CD8-positive, alpha-beta memory T cell (primary cell): ENCODE measurements around the gene PTK6. TPM values are rescaled to one million over a fixed set of nuclear protein-coding genes. Genes with fewer than 3 reads are reported as not detected.
"Not testable (repeated sequence)": the region's sequence is repeated elsewhere in the genome, so short reads cannot be mapped to it uniquely, and the experiment has no call there.

ENCODE experiments used
- CTCF ChIA-PET: fragments of 350-600 bp; sonication (Branson Sonifier 250); formaldehyde crosslinking; loops from one replicate; lab custom pipeline; 2021; ENCODE audit warnings: antibody characterized with exemption; lab: Charles Lee
- POLR2A ChIA-PET: fragments of 350-600 bp; sonication (Branson Sonifier 250); formaldehyde crosslinking; loops from one replicate; lab custom pipeline; 2021; ENCODE audit warnings: antibody characterized with exemption; lab: Charles Lee
- DNase-seq, 5 donors: peaks; one replicate each; pipeline versions ENCODE4 v3.0.0 to v3.0.0-alpha.2; 2020 to 2022; ENCODE audit warnings: mixed read lengths in 1 of 5
- H3K27ac ChIP-seq: one replicate; pipeline ENCODE4 v1.7.0; 2013; ENCODE audit warnings: low read depth, mild to moderate bottlenecking, low read length, moderate library complexity
- H3K27me3 ChIP-seq: 2 replicates; pipeline ENCODE4 v1.7.0; 2013; ENCODE audit warnings: low read length, mild to moderate bottlenecking; ENCODE audit not compliant: insufficient read depth, poor library complexity, severe bottlenecking
- H3K36me3 ChIP-seq: 2 replicates; pipeline ENCODE4 v1.7.0; 2013; ENCODE audit warnings: mild to moderate bottlenecking, low read length, moderate library complexity; ENCODE audit not compliant: insufficient read depth
- H3K4me1 ChIP-seq: 2 replicates; pipeline ENCODE4 v1.7.0; 2013; ENCODE audit warnings: mild to moderate bottlenecking, low read length, moderate library complexity; ENCODE audit not compliant: insufficient read depth
- H3K4me3 ChIP-seq: 2 replicates; pipeline ENCODE4 v1.7.0; 2013; ENCODE audit warnings: mild to moderate bottlenecking, low read length
- H3K9me3 ChIP-seq: 2 replicates; pipeline ENCODE4 v1.7.0; 2013; ENCODE audit warnings: mild to moderate bottlenecking, low read length
- H3K27ac Mint-ChIP-seq, 8 donors: one replicate each; pipeline ENCODE4 v1.8.0; 2020 to 2021; ENCODE audit warnings: mixed read lengths in 8 of 8, mild to moderate bottlenecking in 6 of 8, inconsistent platforms in 3 of 8, moderate library complexity in 3 of 8
- H3K27me3 Mint-ChIP-seq, 2 donors: one replicate each; pipeline ENCODE4 v1.8.0; 2020 to 2021; ENCODE audit warnings: mixed read lengths in 2 of 2, mild to moderate bottlenecking in 1 of 2, moderate library complexity in 1 of 2
- H3K36me3 Mint-ChIP-seq, 3 donors: one replicate each; pipeline ENCODE4 v1.8.0; 2020 to 2021; ENCODE audit warnings: mixed read lengths in 3 of 3, inconsistent platforms in 1 of 3, mild to moderate bottlenecking in 1 of 3
- H3K4me1 Mint-ChIP-seq, 3 donors: one replicate each; pipeline ENCODE4 v1.8.0; 2020 to 2021; ENCODE audit warnings: mixed read lengths in 3 of 3, inconsistent platforms in 1 of 3, mild to moderate bottlenecking in 1 of 3
- H3K4me3 Mint-ChIP-seq, 7 donors: one replicate each; pipeline ENCODE4 v1.8.0; 2020 to 2021; ENCODE audit warnings: mixed read lengths in 7 of 7, mild to moderate bottlenecking in 6 of 7, moderate library complexity in 4 of 7, inconsistent platforms in 2 of 7
- H3K9me3 Mint-ChIP-seq, 5 donors: one replicate each; pipeline ENCODE4 v1.8.0; 2020 to 2022; ENCODE audit warnings: mixed read lengths in 5 of 5, mild to moderate bottlenecking in 3 of 5, moderate library complexity in 2 of 5, inconsistent platforms in 1 of 5
- polyA plus RNA-seq: library from polyadenylated mRNA; unstranded; fragments of 300-500 nt; fragmentation: Illumina TruSeq; gene quantifications from one replicate; pipeline ENCODE4 v1.2.3, GENCODE V29; 2021
- total RNA-seq, 2 experiments: library from RNA; stranded (reverse); gene quantifications; one replicate each; pipeline ENCODE4 v1.2.3, GENCODE V29; 2021

Gene PTK6
- total and polyA plus RNA-seq, 3 experiments from 2014 or later: 0.16 to 0.31 (median 0.18) TPM

DNA sequence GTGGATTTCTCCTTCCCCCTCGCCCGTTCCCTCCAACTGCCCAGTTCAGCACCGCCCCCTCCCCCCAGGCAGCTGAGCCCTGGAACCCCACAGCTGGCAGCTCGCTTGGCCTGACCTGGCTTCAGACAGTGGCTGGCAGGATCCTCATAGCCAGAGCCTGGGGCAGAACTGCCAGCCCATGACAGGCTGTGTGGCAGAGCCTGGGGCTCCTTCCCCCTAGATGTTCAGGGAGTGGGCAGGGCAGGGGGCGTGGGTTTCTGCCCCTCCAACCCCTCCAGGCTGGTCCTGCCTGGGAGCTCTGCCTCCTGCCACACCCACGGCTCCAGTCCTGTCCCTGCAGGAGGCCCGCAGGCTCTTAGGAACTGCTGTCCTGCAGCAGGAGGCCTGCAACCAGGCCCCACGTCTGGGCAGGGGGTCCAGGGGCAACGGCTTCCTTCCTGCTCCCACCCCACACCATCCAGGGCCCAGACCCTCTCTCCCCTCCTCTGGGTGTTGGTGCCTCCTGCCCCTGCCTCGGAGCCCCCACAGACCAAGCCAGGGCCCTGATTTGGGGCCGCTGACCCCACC lies 55.1 kb downstream of the PTK6 start:
- CTCF ChIA-PET: interaction anchor here (0.9 to 1.0 kb wide), 2 partner anchors 14 to 15 kb away, joined by 3 read pairs; no protein-coding TSS in a partner anchor
- Histone ChIP-seq H3K27me3 (no peaks in the 10 kb centered on the region), H3K9me3 (no peaks in the 10 kb centered on the region), H3K27ac (no peak overlapping the region), H3K4me3 (no peak overlapping the region), H3K4me1 (no peaks in the 10 kb centered on the region), H3K36me3 (no peaks in the 10 kb centered on the region)
- H3K4me3 Mint-ChIP-seq: no peak overlapping the region
- no peak overlapping the region for H3K27ac Mint-ChIP-seq
- no peaks in the 10 kb centered on the region for H3K36me3 Mint-ChIP-seq
- POLR2A ChIA-PET: no interaction called here
- peaks cover 27 to 44% of the 10 kb centered on the region in 2 donors for H3K27me3 Mint-ChIP-seq
- DNase-seq: no peak
- peaks cover 0 to 3% (median 0%) of the 10 kb centered on the region in 3 donors for H3K4me1 Mint-ChIP-seq
- no peaks in the 10 kb centered on the region for H3K9me3 Mint-ChIP-seq

DNA sequence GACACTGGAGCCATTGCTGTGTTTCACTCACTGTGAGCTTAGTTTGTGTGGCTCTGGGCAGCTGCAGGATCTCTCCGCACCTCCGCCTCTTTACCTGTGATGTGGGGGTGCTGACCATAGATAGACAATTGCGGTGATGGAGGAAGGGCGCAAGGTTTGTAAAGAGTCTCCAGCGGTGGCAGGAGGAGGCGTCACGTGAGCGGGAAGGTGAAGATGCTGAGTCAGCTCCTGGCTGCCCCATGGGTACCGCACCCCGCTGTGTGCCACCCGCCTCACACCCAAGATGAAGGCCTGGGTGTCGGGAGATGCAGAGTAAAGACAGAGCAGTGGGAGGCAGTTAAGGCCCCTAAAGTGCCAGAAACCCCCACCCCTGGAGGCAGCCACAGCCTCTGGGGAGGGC lies 55.7 kb downstream of the PTK6 start:
- ChIA-PET CTCF (interaction anchor here (1.0 kb wide), 1 partner anchor 15 kb away, joined by 3 read pairs; no protein-coding TSS in a partner anchor), POLR2A (no interaction called here)
- Mint-ChIP-seq H3K27ac (no peak overlapping the region), H3K4me3 (no peak overlapping the region), H3K9me3 (no peaks in the 10 kb centered on the region), H3K36me3 (no peaks in the 10 kb centered on the region), H3K27me3 (peaks cover 31 to 47% of the 10 kb centered on the region in 2 donors), H3K4me1 (peaks cover 0 to 3% (median 0%) of the 10 kb centered on the region in 3 donors)
- no peaks in the 10 kb centered on the region for H3K36me3 ChIP-seq
- H3K4me1 ChIP-seq: no peaks in the 10 kb centered on the region
- no peak overlapping the region for H3K27ac ChIP-seq
- no peak for DNase-seq
- H3K27me3 ChIP-seq: no peaks in the 10 kb centered on the region
- H3K9me3 ChIP-seq: no peaks in the 10 kb centered on the region
- H3K4me3 ChIP-seq: no peak overlapping the region

DNA sequence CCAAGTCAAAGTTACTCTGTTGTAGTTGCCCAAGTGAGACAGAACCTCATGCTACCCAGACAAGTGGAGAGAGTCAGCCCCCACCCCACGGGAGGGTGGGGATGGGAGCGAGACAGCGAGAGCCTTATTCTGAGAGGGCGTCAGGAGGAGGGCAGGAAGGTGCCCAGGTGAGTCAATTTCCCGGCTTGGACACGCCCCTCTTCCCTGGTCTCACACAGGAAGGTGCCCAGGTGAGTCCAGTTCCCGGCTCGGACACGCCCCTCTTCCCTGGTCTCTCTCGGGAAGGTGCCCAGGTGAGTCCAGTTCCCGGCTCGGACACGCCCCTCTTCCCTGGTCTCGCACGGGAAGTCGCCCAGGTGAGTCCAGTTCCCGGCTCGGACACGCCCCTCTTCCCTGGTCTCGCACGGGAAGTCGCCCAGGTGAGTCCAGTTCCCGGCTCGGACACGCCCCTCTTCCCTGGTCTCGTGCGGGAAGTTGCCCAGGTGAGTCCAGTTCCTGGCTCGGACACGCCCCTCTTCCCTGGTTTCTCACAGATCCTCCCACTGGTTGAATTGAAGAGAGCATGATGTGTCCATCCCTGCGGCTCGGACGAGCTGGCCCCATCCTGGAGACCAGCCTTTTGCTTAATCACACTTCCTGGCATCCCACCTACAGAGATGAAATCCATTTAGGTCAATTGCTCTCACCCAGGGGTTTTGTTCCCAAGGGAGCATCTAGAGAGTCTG lies 57.3 kb downstream of the PTK6 start:
- H3K9me3 Mint-ChIP-seq, H3K4me1 Mint-ChIP-seq, H3K36me3 Mint-ChIP-seq, POLR2A ChIA-PET, H3K27ac ChIP-seq, DNase-seq, H3K4me1 ChIP-seq, H3K9me3 ChIP-seq, H3K27me3 ChIP-seq, H3K4me3 ChIP-seq, H3K36me3 ChIP-seq, CTCF ChIA-PET, H3K27ac Mint-ChIP-seq, H3K4me3 Mint-ChIP-seq: not testable (repeated sequence)
- peaks cover 28 to 52% of the 10 kb centered on the region in 2 donors for H3K27me3 Mint-ChIP-seq

DNA sequence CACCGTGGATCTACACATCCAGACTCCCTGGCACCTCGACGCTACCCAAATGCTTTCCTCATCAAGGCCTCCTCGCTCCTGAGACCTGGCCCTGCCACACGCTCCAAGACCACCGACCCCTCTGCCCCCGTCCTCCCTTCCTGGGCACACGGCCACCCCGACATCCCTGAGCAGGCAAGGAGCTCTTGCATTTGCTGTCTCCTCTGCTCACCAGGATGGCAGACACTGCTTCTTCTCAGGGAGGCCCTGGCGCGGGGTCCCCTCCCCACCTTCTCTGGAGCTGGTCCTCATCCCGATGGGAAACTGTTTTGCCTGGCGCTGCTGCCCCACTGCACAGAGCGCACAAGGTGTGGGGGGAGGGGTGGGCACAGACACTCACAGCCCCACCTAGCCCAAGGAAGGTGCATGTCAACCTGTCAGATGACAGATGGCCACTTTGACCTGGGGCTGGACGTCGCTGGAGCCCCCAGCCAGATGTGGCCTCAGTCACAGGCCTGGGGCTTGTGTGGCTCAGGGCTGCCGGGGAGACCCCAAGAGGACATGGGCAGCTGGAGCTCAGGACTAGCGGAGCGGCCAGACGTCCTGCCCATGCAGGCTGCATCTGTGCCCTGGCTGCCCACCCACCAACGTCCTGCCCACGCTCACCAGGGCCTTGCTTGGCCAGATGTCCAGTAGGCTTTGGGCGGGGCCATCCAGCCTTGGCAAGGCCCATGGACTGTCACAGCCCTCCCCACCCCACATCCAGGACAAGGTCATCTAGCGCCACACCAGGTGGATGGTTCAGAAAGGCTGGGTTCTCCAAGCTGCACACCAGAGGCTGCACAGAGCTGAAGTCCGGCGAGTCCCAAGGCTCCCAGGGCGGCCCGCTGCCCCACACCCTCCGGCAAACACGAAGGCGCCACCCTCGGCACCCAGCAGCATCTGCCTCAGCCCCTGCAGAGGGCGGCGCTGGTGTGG lies 58.6 kb downstream of the PTK6 start:
- H3K4me3 ChIP-seq: no peak overlapping the region
- H3K4me3 Mint-ChIP-seq: no peak overlapping the region

More for the DNA sequence above, 58.6 kb downstream of the PTK6 start:
- no peak for DNase-seq
- peaks cover 4 to 12% (median 8%) of the 10 kb centered on the region in 3 donors for H3K4me1 Mint-ChIP-seq
- H3K9me3 Mint-ChIP-seq: no peaks in the 10 kb centered on the region
- no peaks in the 10 kb centered on the region for H3K4me1 ChIP-seq
- ChIA-PET CTCF (interaction anchor here (1.0 kb wide), 1 partner anchor 18 kb away, joined by 3 read pairs; no protein-coding TSS in a partner anchor), POLR2A (interaction anchor here (0.5 kb wide), 1 partner anchor 53 kb away, joined by 4 read pairs; no protein-coding TSS in a partner anchor)
- peaks cover 38 to 57% of the 10 kb centered on the region in 2 donors for H3K27me3 Mint-ChIP-seq
- no peaks in the 10 kb centered on the region for H3K36me3 ChIP-seq
- no peaks in the 10 kb centered on the region for H3K36me3 Mint-ChIP-seq
- peaks cover 12% of the 10 kb centered on the region for H3K27me3 ChIP-seq
- H3K27ac ChIP-seq: no peak overlapping the region
- no peaks in the 10 kb centered on the region for H3K9me3 ChIP-seq
- H3K27ac Mint-ChIP-seq: no peak overlapping the region

Other genes with a start within 250 kb of the PTK6 start
- gene COL20A1, start 244.2 kb downstream of the PTK6 start, total RNA-seq: under 1 TPM in 1 of 2 experiments, not detected in 1; 0.04 TPM
- gene COL20A1, start 244.2 kb downstream of the PTK6 start, polyA plus RNA-seq: not detected
- not detected for gene CHRNA4, start 176.0 kb downstream of the PTK6 start, total RNA-seq
- gene CHRNA4, start 176.0 kb downstream of the PTK6 start, polyA plus RNA-seq: not detected
- gene KCNQ2, start 64.7 kb downstream of the PTK6 start, total RNA-seq: not detected
- gene KCNQ2, start 64.7 kb downstream of the PTK6 start, polyA plus RNA-seq: not detected
- under 1 TPM in 1 of 2 experiments, not detected in 1; 0.20 TPM for gene EEF1A2, start 38.3 kb downstream of the PTK6 start, total RNA-seq
- 0.17 TPM for gene EEF1A2, start 38.3 kb downstream of the PTK6 start, polyA plus RNA-seq
- gene PPDPF, start 16.6 kb downstream of the PTK6 start, total RNA-seq: 100 to 1,000 TPM; 207 to 218 TPM
- gene PPDPF, start 16.6 kb downstream of the PTK6 start, polyA plus RNA-seq: 137 TPM
- gene SRMS, start 10.4 kb upstream of the PTK6 start, total RNA-seq: not detected
- gene SRMS, start 10.4 kb upstream of the PTK6 start, polyA plus RNA-seq: not detected
- gene FNDC11, start 16.8 kb upstream of the PTK6 start, total RNA-seq: under 1 TPM; 0.13 to 0.26 TPM
- not detected for gene FNDC11, start 16.8 kb upstream of the PTK6 start, polyA plus RNA-seq
- 1 to 10 TPM; 7.4 to 8.7 TPM for gene HELZ2, start 36.9 kb upstream of the PTK6 start, total RNA-seq
- gene HELZ2, start 36.9 kb upstream of the PTK6 start, polyA plus RNA-seq: 9.8 TPM
- 10 to 100 TPM; 14.3 to 15.5 TPM for gene GMEB2, start 89.7 kb upstream of the PTK6 start, total RNA-seq
- gene GMEB2, start 89.7 kb upstream of the PTK6 start, polyA plus RNA-seq: 14.8 TPM
- 10 to 100 TPM; 21.0 to 21.6 TPM for gene STMN3, start 116.0 kb upstream of the PTK6 start, total RNA-seq
- 24.7 TPM for gene STMN3, start 116.0 kb upstream of the PTK6 start, polyA plus RNA-seq
- gene RTEL1, start 120.9 kb upstream of the PTK6 start, total RNA-seq: 10 to 100 TPM; 52.3 to 54.5 TPM
- gene RTEL1, start 120.9 kb upstream of the PTK6 start, polyA plus RNA-seq: 5.7 TPM
- not detected for gene TNFRSF6B, start 159.3 kb upstream of the PTK6 start, total RNA-seq
- 0.22 TPM for gene TNFRSF6B, start 159.3 kb upstream of the PTK6 start, polyA plus RNA-seq
- gene ARFRP1, start 170.6 kb upstream of the PTK6 start, total RNA-seq: 10 to 100 TPM; 63.7 to 72.8 TPM
- 73.9 TPM for gene ARFRP1, start 170.6 kb upstream of the PTK6 start, polyA plus RNA-seq
- gene ZGPAT, start 170.7 kb upstream of the PTK6 start, total RNA-seq: 10 to 100 TPM; 29.7 to 29.9 TPM
- 77.5 TPM for gene ZGPAT, start 170.7 kb upstream of the PTK6 start, polyA plus RNA-seq
- gene LIME1, start 199.3 kb upstream of the PTK6 start, total RNA-seq: 10 to 100 TPM; 18.4 to 19.6 TPM
- 366 TPM for gene LIME1, start 199.3 kb upstream of the PTK6 start, polyA plus RNA-seq
- 10 to 100 TPM; 37.5 to 40.6 TPM for gene SLC2A4RG, start 202.4 kb upstream of the PTK6 start, total RNA-seq
- gene SLC2A4RG, start 202.4 kb upstream of the PTK6 start, polyA plus RNA-seq: 7.8 TPM